Natural killer cell (primary cell): ENCODE results near the gene PAAF1. TPM values are rescaled to one million over a fixed set of nuclear protein-coding genes. Genes with fewer than 3 reads are reported as not detected.

Experiments
- ATAC-seq, 3 donors: fragments of 150-1000 bp in 2 of 3; fragments of 200-7000 bp in 1 of 3; cut with Tn5 transposase; 1 replicate in 1 of 3; 2 replicates in 2 of 3; pipeline ENCODE4 v1.10.0; 2021; ENCODE audit warnings: mild to moderate bottlenecking in 2 of 3, moderate library complexity in 2 of 3
- DNase-seq, 2 donors: peaks; one replicate each; pipeline versions ENCODE4 v3.0.0 to v3.0.0-alpha.2; 2013 to 2021; ENCODE audit warnings: mixed read lengths in 1 of 2
- H3K27ac ChIP-seq: one replicate; pipeline ENCODE4 v1.5.1; 2013; ENCODE audit warnings: mild to moderate bottlenecking, low read length
- H3K27me3 ChIP-seq: one replicate; pipeline ENCODE4 v1.6.1; 2013; ENCODE audit warnings: low read length; ENCODE audit not compliant: control insufficient read depth, insufficient read depth
- H3K36me3 ChIP-seq: one replicate; pipeline ENCODE4 v1.6.1; 2013; ENCODE audit warnings: low read length; ENCODE audit not compliant: control insufficient read depth, insufficient read depth
- H3K4me1 ChIP-seq: one replicate; pipeline ENCODE4 v1.6.1; 2013; ENCODE audit warnings: low read length; ENCODE audit not compliant: control insufficient read depth, insufficient read depth
- H3K4me3 ChIP-seq: one replicate; pipeline ENCODE4 v1.5.1; 2013; ENCODE audit warnings: low read length
- H3K9me3 ChIP-seq: one replicate; pipeline ENCODE4 v1.6.1; 2013; ENCODE audit warnings: low read length; ENCODE audit not compliant: control insufficient read depth, insufficient read depth
- H3K27ac Mint-ChIP-seq, 2 donors: one replicate each; pipeline ENCODE4 v1.8.0; 2022; ENCODE audit warnings: mild to moderate bottlenecking in 2 of 2, mixed read lengths in 2 of 2, moderate library complexity in 1 of 2
- H3K27me3 Mint-ChIP-seq, 2 donors: one replicate each; pipeline ENCODE4 v1.8.0; 2022; ENCODE audit warnings: low read depth in 2 of 2, mixed read lengths in 2 of 2
- H3K36me3 Mint-ChIP-seq: one replicate; pipeline ENCODE4 v1.8.0; 2022; ENCODE audit warnings: mixed read lengths
- H3K4me1 Mint-ChIP-seq, 2 donors: one replicate each; pipeline ENCODE4 v1.8.0; 2022; ENCODE audit warnings: mixed read lengths in 2 of 2
- H3K4me3 Mint-ChIP-seq: one replicate; pipeline ENCODE4 v1.8.0; 2022; ENCODE audit warnings: mild to moderate bottlenecking, moderate library complexity, mixed read lengths
- H3K9me3 Mint-ChIP-seq, 2 donors: one replicate each; pipeline ENCODE4 v1.8.0; 2022; ENCODE audit warnings: mixed read lengths in 2 of 2
- WGBS: methylation state at CpG from one replicate; pipeline ENCODE4 v1.1.7; 2013; ENCODE audit warnings: missing lambda C conversion rate; ENCODE audit not compliant: insufficient coverage; 5-methylcytosine and 5-hydroxymethylcytosine counted together
- intact Hi-C: fragments of 100-400 bp; cut with micrococcal nuclease; formaldehyde crosslinking; loops from one replicate; pipeline ENCODE4 v1.14.2; 2022
- total RNA-seq, 4 donors: library from RNA; stranded (reverse); fragments of 120-200 nt in 1 of 4; gene quantifications; one replicate each; pipeline versions ENCODE4 v1.2.3 to v1.2.4, GENCODE V29; 2013 to 2022
- TF ChIP-seq, protein P1 (sequence below): fragments of 200-600 bp; IDR thresholded peaks from one replicate; pipeline ENCODE4 v1.8.0; 2022; ENCODE audit warnings: antibody characterized with exemption

PAAF1 gene
- total RNA-seq, 3 donors from 2014 or later (not counting 1 experiment from before 2014, with no cell fraction given) = 12.0 to 14.9 (median 13.7) TPM

DNA sequence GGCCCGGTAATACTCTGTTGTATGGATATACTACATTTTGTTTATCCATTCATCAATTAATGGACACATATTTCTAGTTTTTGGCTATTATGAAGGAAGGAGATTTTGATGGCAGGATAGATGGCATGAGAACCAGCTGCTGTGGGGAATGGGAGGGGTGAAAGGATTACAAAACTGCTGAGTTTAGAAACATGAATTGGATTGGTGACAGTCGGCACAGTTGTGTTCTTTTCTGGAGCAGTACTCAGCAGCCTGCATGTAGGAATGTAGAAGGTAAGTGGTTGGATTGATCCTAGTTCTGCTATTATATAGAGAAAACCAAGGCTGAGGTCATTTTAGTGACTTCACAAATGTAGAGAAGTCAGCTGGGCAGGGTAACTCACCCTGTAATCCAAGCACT is 7.1 kb downstream of the PAAF1 start:
- ATAC-seq (no peak), DNase-seq (no peak)
- intact Hi-C loops = no loop called here
- no peaks in the 10 kb centered on the region for H3K27me3 Mint-ChIP-seq
- H3K27ac ChIP-seq = no peak overlapping the region
- H3K9me3 Mint-ChIP-seq = no peaks in the 10 kb centered on the region
- 100% methylated on average over 2 of the region's 2 CpGs for WGBS
- no peak overlapping the region for H3K27ac Mint-ChIP-seq
- peaks cover 2% of the 10 kb centered on the region for H3K36me3 Mint-ChIP-seq
- H3K4me1 Mint-ChIP-seq = peaks cover 0 to 6% of the 10 kb centered on the region in 2 donors
- TF ChIP-seq, protein P1, sequence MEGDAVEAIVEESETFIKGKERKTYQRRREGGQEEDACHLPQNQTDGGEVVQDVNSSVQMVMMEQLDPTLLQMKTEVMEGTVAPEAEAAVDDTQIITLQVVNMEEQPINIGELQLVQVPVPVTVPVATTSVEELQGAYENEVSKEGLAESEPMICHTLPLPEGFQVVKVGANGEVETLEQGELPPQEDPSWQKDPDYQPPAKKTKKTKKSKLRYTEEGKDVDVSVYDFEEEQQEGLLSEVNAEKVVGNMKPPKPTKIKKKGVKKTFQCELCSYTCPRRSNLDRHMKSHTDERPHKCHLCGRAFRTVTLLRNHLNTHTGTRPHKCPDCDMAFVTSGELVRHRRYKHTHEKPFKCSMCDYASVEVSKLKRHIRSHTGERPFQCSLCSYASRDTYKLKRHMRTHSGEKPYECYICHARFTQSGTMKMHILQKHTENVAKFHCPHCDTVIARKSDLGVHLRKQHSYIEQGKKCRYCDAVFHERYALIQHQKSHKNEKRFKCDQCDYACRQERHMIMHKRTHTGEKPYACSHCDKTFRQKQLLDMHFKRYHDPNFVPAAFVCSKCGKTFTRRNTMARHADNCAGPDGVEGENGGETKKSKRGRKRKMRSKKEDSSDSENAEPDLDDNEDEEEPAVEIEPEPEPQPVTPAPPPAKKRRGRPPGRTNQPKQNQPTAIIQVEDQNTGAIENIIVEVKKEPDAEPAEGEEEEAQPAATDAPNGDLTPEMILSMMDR = no peak
- no peak overlapping the region for H3K4me3 Mint-ChIP-seq
- H3K9me3 ChIP-seq = no peaks in the 10 kb centered on the region
- H3K36me3 ChIP-seq = peaks cover 15% of the 10 kb centered on the region
- no peaks in the 10 kb centered on the region for H3K27me3 ChIP-seq
- H3K4me3 ChIP-seq = no peak overlapping the region
- no peaks in the 10 kb centered on the region for H3K4me1 ChIP-seq

DNA sequence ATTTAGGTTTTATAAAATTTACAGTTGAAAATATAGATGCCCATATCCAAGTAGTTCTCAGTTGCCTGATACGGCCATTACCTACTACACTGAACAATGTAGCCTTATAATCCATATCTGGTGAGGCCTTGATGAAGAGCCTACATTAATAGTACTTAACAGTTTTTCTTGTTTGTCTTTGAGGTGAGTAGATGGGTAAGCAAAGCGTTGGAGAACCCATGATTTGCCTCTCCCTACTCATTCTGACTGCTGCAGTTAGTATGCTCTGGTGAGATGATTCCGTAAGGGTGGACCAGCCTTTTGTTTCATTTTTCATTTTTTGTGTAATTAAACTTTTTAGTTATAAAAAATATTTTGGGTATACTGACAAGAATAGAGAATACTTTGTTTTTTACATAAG is 11.4 kb downstream of the PAAF1 start:
- no peaks in the 10 kb centered on the region for H3K27me3 ChIP-seq
- H3K4me1 ChIP-seq = no peaks in the 10 kb centered on the region
- no CpG with 5 or more reads among the region's 3 CpGs for WGBS
- no peak overlapping the region for H3K4me3 ChIP-seq
- Mint-ChIP-seq H3K27me3 (no peaks in the 10 kb centered on the region), H3K36me3 (peaks cover 16% of the 10 kb centered on the region), H3K4me1 (peaks cover 0 to 4% of the 10 kb centered on the region in 2 donors), H3K27ac (no peak overlapping the region), H3K9me3 (no peaks in the 10 kb centered on the region), H3K4me3 (no peak overlapping the region)
- TF ChIP-seq, protein P1 = no peak
- no peak for ATAC-seq
- H3K27ac ChIP-seq = no peak overlapping the region
- DNase-seq = no peak
- H3K9me3 ChIP-seq = no peaks in the 10 kb centered on the region
- H3K36me3 ChIP-seq = peaks cover 33% of the 10 kb centered on the region
- intact Hi-C loops = no loop called here

DNA sequence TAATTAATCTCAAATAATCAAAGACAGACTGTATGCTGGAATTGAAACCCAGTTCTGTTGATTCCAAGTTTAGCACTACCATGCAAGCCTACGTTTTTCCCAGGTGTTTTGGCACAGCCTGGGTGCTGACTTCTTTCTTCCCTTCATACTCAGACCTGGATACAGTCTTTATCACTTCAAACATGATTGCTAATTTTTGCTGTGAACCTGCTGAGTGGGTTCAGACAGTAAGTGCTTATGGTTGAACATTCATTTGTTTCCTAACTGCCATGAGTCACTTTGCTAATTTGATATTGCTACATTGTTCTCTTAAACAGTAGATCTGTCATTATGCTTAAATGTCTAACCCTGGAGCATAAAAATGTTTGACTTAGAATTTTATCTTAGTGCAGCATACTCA is 12.2 kb downstream of the PAAF1 start:
- H3K36me3 Mint-ChIP-seq = peaks cover 16% of the 10 kb centered on the region
- peaks cover 31% of the 10 kb centered on the region for H3K36me3 ChIP-seq
- no peak overlapping the region for H3K27ac Mint-ChIP-seq

DNA sequence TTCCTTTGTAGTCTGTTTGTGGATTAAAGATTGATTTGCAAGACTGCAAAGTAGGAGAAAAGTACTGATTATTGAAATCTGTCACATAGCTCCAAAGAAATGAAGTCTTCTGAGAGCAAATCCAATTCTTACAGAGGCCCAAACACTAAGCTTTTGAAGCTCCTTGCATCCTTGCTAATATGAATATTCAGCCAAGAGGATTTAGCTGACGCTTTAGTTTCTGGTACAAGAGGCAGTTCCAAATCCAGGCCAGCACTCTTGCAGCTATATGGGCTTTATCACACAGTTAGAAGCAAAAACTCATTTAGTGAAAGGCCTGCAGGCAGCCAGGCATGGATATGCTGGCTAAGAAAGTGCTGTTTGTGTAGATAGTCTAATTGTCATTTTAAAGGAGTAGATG is 12.7 kb downstream of the PAAF1 start:
- no peaks in the 10 kb centered on the region for H3K9me3 Mint-ChIP-seq
- peaks cover 16% of the 10 kb centered on the region for H3K36me3 Mint-ChIP-seq
- DNase-seq (no peak), ATAC-seq (no peak)
- peaks cover 0 to 4% of the 10 kb centered on the region in 2 donors for H3K4me1 Mint-ChIP-seq
- H3K27me3 Mint-ChIP-seq = no peaks in the 10 kb centered on the region
- peaks cover 33% of the 10 kb centered on the region for H3K36me3 ChIP-seq
- H3K4me1 ChIP-seq = no peaks in the 10 kb centered on the region
- H3K4me3 Mint-ChIP-seq = no peak overlapping the region
- intact Hi-C loops = no loop called here
- H3K9me3 ChIP-seq = no peaks in the 10 kb centered on the region
- no peak overlapping the region for H3K27ac Mint-ChIP-seq
- no peaks in the 10 kb centered on the region for H3K27me3 ChIP-seq
- H3K4me3 ChIP-seq = no peak overlapping the region
- WGBS = 96% methylated on average over 1 of the region's 1 CpG
- H3K27ac ChIP-seq = no peak overlapping the region
- TF ChIP-seq, protein P1 = no peak

More for the DNA sequence above, 12.2 kb downstream of the PAAF1 start:
- no peak for ATAC-seq
- TF ChIP-seq, protein P1 = no peak
- no peaks in the 10 kb centered on the region for H3K4me1 ChIP-seq
- H3K27me3 ChIP-seq = no peaks in the 10 kb centered on the region
- no peak overlapping the region for H3K4me3 Mint-ChIP-seq
- WGBS = 68% methylated on average over 1 of the region's 1 CpG
- no peak overlapping the region for H3K27ac ChIP-seq
- H3K4me1 Mint-ChIP-seq = peaks cover 0 to 4% of the 10 kb centered on the region in 2 donors
- DNase-seq = no peak
- H3K4me3 ChIP-seq = no peak overlapping the region
- H3K9me3 Mint-ChIP-seq = no peaks in the 10 kb centered on the region
- H3K9me3 ChIP-seq = no peaks in the 10 kb centered on the region
- intact Hi-C loops = no loop called here
- H3K27me3 Mint-ChIP-seq = no peaks in the 10 kb centered on the region
